Osteoblast (primary cell): ENCODE results near the gene ALMS1. TPM values are rescaled to one million over a fixed set of nuclear protein-coding genes. Genes with fewer than 3 reads are reported as not detected.
A peak's percentile ranks its signal among the peaks of the same experiment; 100 is the strongest.
"Not testable (repeated sequence)": the region's sequence is repeated elsewhere in the genome, so short reads cannot be mapped to it uniquely, and the experiment has no call there.

ENCODE experiments used
- DNase-seq: peaks from one replicate; pipeline ENCODE4 v3.0.0; 2011; ENCODE audit warnings: low spot score, mixed read lengths; ENCODE audit not compliant: insufficient read length; ENCODE audit errors: missing footprints
- H2AFZ ChIP-seq: 2 replicates; pipeline ENCODE4 v1.6.0; 2011; ENCODE audit warnings: mild to moderate bottlenecking, low read length
- H3K27ac ChIP-seq: 2 replicates; pipeline ENCODE4 v1.5.1; 2011; ENCODE audit warnings: mild to moderate bottlenecking, low read depth, low read length, moderate library complexity
- H3K27me3 ChIP-seq: 2 replicates; pipeline ENCODE4 v1.6.0; 2012; ENCODE audit warnings: mild to moderate bottlenecking, control low read depth, inconsistent platforms, low read length, moderate library complexity; ENCODE audit not compliant: insufficient read depth
- H3K36me3 ChIP-seq: 2 replicates; pipeline ENCODE4 v1.5.1; 2011; ENCODE audit warnings: mild to moderate bottlenecking, low read length, control low read depth, moderate library complexity; ENCODE audit not compliant: insufficient read depth
- H3K4me1 ChIP-seq: 2 replicates; pipeline ENCODE4 v1.5.1; 2011; ENCODE audit warnings: mild to moderate bottlenecking, low read length, control low read depth, moderate library complexity; ENCODE audit not compliant: insufficient read depth
- H3K4me2 ChIP-seq: 2 replicates; pipeline ENCODE4 v1.6.0; 2011; ENCODE audit warnings: mild to moderate bottlenecking, low read length; ENCODE audit not compliant: insufficient read depth
- H3K4me3 ChIP-seq: fragments of 200-600 bp; sonication (generic); 3 replicates; pipeline ENCODE4 v1.5.1; 2012; ENCODE audit warnings: mild to moderate bottlenecking, low read length, inconsistent platforms; ENCODE audit not compliant: insufficient read depth
- H3K79me2 ChIP-seq: 2 replicates; pipeline ENCODE4 v1.6.0; 2012; ENCODE audit warnings: mild to moderate bottlenecking, low read length, control low read depth, inconsistent platforms; ENCODE audit not compliant: insufficient read depth
- H3K9me3 ChIP-seq: 2 replicates; pipeline ENCODE4 v1.5.1; 2011; ENCODE audit warnings: low read depth, low read length, control low read depth
- H4K20me1 ChIP-seq: 2 replicates; pipeline ENCODE4 v1.6.0; 2012; ENCODE audit warnings: mild to moderate bottlenecking, low read length, control low read depth; ENCODE audit not compliant: insufficient read depth
- total RNA-seq: library from RNA; depleted of rRNA; stranded (reverse); fragments of >200 nt; gene quantifications from 2 replicates; pipeline ENCODE4 v1.2.3, GENCODE V29; 2012
- TF ChIP-seq, protein P1 (sequence below): IDR thresholded peaks from 2 replicates; pipeline ENCODE4 v1.5.1; 2011; ENCODE audit warnings: mild to moderate bottlenecking, low read depth, low read length, moderate library complexity; ENCODE audit errors: extremely low read depth

ALMS1 gene
- total RNA-seq, 1 donor = 22.1 TPM

DNA sequence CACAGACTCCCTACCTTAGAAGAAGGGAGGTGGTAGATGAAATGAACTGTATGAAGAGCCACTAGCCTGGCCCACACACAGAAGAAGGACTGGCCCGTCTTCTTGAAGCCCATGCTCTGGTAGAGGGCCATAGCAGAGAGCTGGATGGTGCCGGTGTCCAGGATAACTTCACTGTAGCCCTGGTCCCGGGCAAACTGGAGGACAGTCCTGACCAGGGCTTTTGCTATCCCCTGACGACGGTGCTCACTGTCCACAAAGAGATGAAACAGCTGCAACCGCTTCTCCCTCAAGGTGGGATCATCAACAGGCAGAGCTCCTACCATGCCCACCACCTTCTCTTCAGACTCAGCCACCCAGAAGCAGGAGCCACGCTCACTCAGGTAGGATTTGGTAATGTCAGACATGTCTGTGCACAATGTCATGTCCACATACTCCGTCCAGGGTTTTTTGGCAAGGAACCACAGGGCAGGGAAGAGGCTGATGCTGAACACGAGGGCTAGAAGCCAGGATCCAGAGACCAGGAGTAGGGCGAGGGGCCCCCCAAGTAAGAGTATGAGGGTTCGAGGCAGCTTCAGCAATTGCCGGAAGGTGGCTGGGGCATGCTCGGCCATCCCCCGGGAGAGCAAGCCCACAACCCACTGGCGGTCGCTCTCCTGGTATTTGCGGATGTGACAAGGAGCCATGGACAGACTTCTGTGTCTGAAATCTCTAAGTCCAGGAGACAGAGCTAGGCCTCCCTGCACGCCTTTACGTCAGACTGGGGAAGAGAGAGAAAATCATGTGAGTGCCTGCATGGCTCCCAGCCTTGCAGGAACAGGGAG lies 255.5 kb downstream of the ALMS1 start:
- H3K4me3 ChIP-seq = no peak overlapping the region
- H3K4me1 ChIP-seq = no peaks in the 10 kb centered on the region
- no peaks in the 10 kb centered on the region for H4K20me1 ChIP-seq
- H3K27ac ChIP-seq = no peak overlapping the region
- TF ChIP-seq, protein P1, sequence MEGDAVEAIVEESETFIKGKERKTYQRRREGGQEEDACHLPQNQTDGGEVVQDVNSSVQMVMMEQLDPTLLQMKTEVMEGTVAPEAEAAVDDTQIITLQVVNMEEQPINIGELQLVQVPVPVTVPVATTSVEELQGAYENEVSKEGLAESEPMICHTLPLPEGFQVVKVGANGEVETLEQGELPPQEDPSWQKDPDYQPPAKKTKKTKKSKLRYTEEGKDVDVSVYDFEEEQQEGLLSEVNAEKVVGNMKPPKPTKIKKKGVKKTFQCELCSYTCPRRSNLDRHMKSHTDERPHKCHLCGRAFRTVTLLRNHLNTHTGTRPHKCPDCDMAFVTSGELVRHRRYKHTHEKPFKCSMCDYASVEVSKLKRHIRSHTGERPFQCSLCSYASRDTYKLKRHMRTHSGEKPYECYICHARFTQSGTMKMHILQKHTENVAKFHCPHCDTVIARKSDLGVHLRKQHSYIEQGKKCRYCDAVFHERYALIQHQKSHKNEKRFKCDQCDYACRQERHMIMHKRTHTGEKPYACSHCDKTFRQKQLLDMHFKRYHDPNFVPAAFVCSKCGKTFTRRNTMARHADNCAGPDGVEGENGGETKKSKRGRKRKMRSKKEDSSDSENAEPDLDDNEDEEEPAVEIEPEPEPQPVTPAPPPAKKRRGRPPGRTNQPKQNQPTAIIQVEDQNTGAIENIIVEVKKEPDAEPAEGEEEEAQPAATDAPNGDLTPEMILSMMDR = no peak
- no peaks in the 10 kb centered on the region for H3K9me3 ChIP-seq
- no peaks in the 10 kb centered on the region for H3K79me2 ChIP-seq
- no peak overlapping the region for H2AFZ ChIP-seq
- H3K36me3 ChIP-seq = no peaks in the 10 kb centered on the region
- DNase-seq = peak; percentile 38
- H3K27me3 ChIP-seq = no peaks in the 10 kb centered on the region
- H3K4me2 ChIP-seq = no peak overlapping the region

DNA sequence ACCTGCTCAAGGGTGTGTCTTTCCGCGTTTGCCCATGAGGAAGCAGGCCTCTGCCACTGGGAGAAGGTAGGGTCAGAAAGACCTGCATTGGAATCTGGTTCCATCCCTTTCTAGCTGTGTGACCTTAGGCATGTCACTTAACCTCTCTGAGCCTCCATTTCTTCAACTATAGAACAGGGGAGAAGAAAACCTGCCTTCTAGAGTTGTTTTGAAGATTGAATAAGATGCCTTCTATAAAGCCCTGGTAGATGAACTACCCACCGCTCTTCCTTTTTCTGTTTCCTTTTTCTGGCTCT lies 256.1 kb downstream of the ALMS1 start:
- Histone ChIP-seq H3K27me3 (no peaks in the 10 kb centered on the region), H3K4me2 (no peak overlapping the region), H3K27ac (no peak overlapping the region), H3K4me3 (no peak overlapping the region), H3K36me3 (no peaks in the 10 kb centered on the region), H3K4me1 (no peaks in the 10 kb centered on the region), H3K9me3 (no peaks in the 10 kb centered on the region), H4K20me1 (no peaks in the 10 kb centered on the region), H3K79me2 (no peaks in the 10 kb centered on the region), H2AFZ (no peak overlapping the region)
- no peak for DNase-seq
- TF ChIP-seq, protein P1 = no peak

DNA sequence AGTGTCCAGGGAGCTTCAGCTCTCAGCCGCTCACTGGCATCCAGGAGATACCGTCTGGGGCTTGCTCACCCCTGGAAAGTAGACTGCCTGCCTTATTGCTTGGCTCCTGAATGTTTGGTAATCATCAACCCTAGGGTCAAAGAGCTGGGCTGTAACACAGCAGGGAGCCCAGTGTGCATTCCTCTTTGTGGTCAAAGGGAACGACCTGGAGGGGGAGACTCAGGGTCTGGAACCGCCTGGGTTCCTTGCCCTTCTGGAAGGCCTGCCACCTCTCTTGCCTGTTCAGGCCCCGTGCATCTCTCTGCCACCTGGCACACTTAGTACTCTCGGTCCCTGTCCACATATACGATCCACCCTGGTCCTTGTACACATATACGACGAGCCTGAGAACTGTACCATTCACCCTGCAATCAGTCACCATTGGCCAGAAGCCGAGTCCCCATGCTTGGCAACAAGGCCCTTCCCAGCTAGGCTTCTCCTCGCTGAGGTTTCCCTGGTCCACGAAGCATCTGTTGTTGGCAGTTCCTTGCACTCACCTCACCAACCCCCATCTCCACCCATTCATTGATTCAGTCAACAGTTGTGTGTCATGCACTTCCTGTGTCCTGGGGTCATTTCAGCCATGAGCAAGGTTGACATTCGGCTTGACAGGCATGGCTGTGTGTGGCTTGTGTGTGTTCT lies 256.8 kb downstream of the ALMS1 start, which contains the start of gene NAT8:
Gene NAT8 (minus strand): TSS at position 85 of the 681 bp plus-strand sequence. CDS start 794 bp downstream, outside the sequence.
- Histone ChIP-seq H3K4me1 (no peaks in the 10 kb centered on the region), H3K27ac (no peak within 1 kb of the TSS), H3K27me3 (no peaks in the 10 kb centered on the region), H3K4me2 (no peak within 1 kb of the TSS), H4K20me1 (no peaks in the 10 kb centered on the region), H3K79me2 (no peaks in the 10 kb centered on the region), H3K4me3 (no peak within 1 kb of the TSS), H3K36me3 (no peaks in the 10 kb centered on the region), H2AFZ (no peak within 1 kb of the TSS), H3K9me3 (no peaks in the 10 kb centered on the region)
- TF ChIP-seq, protein P1 = no peak
- no peak for DNase-seq

DNA sequence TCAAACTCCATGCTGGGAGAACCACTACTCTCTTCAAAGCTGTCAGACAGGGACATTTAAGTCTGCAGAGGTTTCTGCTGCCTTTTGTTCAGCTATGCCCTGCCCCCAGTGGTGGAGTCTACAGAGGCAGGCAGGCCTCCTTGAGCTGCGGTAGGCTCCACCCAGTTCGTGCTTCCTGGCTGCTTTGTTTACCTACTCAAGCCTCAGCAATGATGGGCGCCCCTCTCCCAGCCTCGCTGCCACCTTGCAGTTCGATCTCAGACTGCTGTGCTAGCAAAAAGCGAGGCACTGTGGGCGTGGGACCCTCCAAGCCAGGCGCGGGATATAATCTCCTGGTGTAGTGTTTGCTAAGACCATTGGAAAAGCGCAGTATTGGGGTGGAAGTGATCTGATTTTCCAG lies 262.1 kb downstream of the ALMS1 start:
- not testable (repeated sequence) for H3K9me3 ChIP-seq, H3K27me3 ChIP-seq, H4K20me1 ChIP-seq, H3K4me2 ChIP-seq, H2AFZ ChIP-seq, H3K4me3 ChIP-seq, DNase-seq, H3K4me1 ChIP-seq, H3K27ac ChIP-seq, H3K36me3 ChIP-seq, H3K79me2 ChIP-seq
